Stimulated activated CD8-positive, alpha-beta memory T cell treated with anti-CD3 and anti-CD28 coated beads, Interleukin-15, amount 100 ng/mL, for 1 hour (primary cell): ENCODE data around the gene POU2F1.
"Not testable (repeated sequence)": the region's sequence is repeated elsewhere in the genome, so short reads cannot be mapped to it uniquely, and the experiment has no call there.

Source experiments
- DNase-seq: peaks from one replicate; pipeline ENCODE4 v3.0.0-alpha.2; 2020; ENCODE audit warnings: low read depth

The POU2F1 gene

DNA sequence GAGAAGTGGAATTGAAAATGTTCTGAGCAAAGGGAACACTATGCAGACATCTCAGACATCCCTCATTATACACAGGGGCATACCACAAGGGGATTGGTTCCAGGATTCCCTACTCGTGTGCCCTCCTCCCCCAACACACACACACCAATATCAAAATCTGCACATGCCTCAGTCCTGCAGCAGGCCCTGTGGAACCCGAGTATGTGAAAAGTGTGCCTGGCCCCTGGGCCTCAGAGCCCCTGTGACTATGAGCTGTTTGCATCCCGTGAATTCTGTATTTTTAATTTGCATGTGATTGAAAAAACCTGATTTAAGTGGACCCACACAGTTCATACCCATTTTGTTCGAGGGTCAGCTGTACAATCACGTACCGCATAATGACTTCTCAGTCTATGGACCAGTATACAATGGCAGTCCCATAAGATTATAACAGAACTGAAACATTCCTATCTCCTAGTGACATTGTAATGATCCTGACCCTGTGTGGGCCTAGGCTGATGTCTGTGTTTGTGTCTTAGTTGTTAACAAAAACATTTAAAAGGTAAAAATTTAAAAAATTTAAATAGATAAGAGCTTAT, 11.3 kb downstream of the POU2F1 start:
- DNase-seq, result no peak

DNA sequence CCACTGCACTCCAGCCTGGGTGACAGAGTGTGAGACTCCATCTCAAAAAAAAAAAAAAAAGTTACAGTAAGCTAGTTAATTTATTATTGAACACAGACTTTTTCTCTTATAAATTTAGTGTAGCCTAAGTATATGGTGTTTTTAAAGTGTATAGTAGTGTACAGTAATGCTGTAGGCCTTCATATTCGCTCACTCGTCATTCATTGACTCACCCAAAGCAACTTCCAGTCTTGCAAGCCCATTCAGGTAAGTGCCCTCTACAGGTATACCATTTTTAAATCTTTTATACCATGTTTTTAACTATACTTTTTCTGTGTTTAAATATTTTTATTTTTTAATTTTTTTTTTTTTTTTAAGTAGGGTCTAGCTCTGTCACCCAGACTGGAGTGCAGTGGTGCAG, 12.1 kb downstream of the POU2F1 start:
- DNase-seq, result no peak

DNA sequence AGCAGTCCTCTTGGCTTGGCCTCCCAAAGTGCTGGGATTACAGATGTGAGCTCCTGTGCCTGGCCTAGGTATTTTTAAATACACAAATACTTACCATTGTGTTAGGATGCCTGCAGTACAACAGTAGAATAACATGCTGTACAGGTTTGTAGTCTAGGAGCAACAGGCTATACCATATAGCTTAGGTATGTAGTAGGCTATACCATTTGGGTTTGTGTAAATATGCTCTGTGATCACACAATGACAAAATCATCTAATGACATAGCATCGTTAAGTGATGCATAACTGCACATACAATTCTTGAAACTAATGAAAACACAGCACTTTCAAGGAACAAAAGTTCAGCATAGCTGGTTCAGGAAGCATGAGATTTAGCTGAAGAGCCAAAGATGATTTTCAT, 12.7 kb downstream of the POU2F1 start:
- no peak for DNase-seq

DNA sequence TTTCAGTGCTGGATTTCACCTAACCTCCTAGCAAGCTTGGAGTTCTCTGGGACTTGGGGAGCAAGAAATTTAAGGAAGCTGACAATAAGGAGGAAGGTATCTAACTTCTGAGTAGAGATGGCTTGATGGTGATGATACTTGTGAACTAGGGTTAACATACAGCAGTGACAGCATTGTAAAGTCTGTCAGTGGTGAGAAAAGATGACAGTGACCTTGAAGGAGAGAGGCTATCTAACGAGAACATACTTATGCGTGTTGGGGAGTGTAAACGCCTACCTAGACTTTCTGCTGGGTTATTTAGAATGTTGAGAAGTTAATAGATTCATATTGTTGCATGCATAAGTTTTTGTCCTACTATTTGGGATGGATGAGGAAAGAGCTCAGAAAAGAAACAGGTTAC, 16.3 kb downstream of the POU2F1 start:
- no peak for DNase-seq

DNA sequence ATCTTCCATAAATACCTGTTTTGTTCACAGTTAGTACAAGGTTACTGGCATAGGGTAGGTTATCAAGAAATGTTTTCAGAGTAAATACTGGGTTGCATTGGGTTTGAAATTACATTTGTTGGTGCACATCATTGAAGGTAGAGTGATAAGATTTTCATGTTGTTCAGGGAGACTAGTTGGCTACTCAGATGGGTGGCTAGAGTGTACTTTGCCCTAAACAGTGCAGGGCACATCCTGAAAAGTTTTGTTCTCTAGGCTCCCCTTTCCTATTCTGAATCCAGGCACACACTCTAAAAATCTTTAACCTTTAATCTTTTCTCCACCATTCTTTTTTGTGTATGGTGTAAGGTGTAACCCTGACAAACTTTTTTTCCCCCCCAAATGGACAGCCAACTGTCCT, 18.0 kb downstream of the POU2F1 start:
- no peak for DNase-seq

DNA sequence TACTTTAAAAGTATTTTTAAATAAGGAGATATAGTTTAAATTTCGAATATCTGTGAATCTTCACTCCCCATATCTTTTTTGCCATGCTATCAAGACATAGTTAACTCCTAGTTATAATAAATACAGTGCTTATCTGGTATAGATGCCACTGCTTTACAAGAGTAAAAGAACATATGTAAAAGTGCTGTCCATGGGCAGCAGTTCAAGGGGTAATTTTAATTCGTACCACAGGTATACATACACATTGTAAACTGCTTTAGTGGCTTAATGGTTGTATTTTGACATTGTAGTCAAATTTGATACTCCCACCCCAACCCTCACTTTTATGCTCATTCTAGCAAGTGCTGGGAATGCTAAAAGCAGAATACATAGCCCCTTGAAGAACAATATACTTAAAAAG, 18.6 kb downstream of the POU2F1 start:
- DNase-seq, result no peak

DNA sequence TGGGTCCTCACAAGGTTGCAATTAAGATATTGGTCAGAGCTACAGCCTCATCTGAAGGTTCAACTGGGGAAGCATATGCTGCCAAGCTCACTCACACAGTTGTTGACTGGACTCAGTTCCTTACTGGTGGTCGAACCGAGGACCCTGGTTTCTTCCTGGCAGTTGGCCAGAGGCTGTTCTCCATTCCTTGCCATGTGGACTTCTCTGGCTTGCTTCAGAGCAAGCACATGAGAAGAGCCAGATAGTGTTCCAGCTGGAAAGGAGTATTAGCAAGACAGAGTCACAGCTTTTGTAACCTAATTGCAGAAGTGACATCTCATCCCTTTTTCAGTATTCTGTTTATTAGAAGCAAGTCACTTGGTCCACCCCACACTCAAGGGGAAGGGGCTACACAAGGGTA, 23.6 kb downstream of the POU2F1 start:
- no peak for DNase-seq

DNA sequence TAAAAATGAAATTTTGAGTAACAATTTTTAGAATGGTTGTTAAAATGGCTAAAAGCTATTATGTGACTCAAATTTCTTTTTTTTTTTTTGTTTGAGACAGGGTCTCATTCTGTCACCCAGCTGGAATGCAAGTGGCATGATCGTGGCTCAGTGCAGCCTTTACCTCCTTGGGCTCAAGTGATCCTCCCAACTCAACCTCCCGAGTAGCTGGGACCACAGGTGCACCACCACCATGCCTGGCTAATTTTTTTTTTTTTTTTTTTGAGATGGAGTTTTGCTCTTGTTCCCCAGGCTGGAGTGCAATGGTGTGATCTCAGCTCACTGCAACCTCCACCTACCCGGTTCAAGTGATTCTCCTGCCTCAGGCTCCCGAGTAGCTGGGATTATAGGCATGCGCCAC, 24.5 kb downstream of the POU2F1 start:
- not testable (repeated sequence) for DNase-seq

DNA sequence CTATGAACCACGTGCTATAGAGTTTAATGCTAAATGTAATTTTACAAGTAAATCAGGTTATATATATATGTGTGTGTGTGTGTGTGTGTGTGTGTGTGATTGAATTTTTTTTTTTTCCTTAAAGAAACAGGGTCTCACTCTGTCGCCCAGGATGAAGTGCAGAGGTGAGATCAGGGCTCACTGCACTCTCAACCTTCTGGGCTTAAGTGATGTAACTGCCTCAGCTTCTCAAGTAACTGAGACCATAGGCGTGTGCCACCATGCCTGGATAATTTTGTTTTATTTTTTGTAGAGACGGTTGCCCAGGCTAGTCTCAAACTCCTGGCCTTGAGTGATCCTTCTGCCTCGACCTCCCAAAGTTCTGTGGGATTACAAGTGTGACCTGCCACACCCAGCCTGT, 26.3 kb downstream of the POU2F1 start:
- DNase-seq, result no peak

DNA sequence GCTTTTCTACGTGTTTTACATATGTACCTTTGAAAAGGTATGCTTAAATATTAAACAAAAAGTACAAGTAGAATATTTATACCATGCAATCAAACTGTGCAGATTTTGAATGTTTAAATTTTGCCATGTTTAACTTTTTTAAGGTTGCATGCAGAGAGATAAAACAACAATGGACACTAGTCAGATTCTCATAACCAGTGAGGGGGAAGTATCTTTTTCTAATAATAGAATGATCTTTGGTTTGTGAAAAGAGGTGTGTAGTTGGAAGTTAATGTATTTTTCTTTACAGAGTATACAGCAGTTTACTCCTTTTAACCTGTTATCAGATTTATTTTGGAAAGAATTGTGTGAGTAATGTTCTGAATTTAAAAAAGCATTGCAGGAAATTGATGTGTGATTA, 27.1 kb downstream of the POU2F1 start:
- DNase-seq, result no peak

DNA sequence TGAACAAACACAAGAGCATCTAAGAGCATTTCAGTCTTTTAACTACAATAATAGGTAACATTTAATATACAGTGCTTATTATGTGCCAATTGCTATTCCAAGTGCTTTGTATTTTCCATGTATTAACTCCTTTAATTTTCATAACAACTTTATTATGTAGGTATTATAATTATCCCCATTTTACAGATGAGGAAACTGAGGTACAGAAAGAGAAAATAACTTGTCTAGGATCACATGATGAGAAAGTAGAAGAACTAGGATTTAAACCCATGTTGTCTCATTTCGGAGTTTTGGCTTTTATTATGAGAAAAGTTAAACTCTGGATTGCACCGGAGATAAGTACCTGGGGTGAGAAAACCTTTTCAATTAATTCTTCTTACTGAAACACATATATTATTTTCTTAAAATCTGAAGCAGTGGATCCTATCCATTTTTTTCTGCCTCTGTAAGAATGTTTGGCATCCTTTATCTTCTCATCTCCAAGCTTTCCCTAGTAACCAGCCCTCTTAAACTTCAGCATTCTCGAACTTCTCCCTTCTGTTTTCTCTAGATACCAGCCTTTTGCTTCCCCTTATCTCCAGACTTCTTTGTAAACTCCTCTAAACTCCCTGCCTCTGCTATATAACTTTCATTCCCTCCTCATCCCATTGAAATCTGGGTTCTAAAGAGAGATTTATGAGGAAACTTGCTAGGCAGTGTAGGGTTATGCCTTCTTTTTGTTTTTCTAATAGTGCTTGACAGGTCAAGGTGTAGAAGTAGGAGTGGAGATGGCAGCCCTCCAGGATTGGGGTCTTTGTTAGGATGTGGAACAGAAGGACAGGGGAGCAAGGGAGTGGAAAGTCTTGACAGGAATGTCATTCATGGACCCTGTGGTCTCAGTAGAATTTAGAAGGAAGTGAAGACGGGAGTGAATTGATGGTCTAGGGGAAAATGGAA, 28.3 kb downstream of the POU2F1 start:
- no peak for DNase-seq

DNA sequence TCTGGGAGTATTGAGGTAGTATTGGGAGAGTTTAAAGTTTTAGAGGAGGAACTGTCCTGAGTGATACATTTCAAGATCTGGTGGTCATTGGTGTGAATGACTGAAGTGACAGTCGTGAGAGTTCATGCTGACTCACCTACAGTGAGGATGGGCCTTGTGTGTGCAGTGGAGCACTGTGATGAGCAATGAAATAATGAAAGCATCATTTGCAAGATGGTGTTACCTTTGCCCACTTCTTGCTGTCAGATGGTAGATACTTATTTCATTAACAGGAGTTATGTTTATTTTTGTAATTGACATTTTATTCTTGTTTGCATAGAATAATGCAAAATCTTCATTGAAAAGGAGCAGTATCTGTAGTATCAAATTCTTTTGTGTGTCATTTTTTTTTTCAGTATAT, 29.0 kb downstream of the POU2F1 start:
- DNase-seq, result no peak

DNA sequence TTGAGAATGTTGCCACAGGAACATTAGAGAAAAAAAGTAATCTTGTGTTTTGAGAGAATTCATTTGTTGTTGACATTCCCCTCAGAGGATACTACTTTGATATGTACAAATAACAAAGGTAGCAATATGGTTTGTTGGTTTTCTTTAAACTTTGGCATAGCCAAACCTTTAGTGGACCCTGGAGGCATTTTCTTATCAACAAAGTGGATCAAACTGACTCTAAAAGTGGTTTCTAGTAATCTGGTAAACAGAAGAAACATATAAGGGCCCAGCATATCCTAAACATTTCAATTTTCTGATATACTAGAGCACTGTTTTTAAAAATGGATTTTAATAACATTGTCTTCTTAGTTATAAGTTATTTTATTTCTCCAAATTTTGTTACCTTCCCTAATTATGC, 29.8 kb downstream of the POU2F1 start:
- DNase-seq, result no peak

DNA sequence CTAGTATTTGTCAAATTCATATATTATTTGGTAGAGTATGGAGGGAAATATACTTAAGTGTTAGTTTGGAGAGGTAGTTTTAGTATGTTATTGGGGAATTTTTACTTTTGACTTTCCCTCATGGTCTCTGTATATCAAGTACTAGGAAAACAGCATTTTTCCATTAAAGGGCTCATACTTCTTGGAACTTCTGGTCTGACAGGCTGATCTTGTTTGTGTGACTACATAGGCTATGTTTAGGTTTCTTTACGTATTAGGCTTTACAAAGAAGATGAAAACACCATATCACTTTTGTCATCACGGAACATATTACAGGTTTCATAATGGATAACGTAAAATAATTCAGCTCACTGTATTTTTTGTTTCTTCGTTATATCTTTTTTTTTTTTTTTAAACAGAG, 30.8 kb downstream of the POU2F1 start:
- no peak for DNase-seq

DNA sequence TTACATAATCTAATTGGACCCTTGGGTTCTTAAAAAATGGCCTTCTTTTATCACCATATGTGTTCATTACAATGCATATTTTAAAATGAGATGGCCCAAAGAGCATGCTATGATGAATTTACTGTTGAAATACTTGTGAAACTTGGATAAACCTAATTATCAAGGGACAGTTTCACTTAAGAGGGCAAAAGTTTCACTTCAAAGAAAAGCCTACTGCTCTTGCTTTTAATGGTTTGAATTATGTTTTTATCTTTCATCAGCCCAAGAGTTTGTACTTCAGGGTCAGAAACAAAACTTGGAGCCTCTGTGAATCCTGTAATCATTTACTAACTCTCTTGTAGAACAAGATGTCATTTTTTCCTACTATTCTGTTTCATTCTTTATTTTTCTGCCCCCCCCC, 32.3 kb downstream of the POU2F1 start:
- no peak for DNase-seq

DNA sequence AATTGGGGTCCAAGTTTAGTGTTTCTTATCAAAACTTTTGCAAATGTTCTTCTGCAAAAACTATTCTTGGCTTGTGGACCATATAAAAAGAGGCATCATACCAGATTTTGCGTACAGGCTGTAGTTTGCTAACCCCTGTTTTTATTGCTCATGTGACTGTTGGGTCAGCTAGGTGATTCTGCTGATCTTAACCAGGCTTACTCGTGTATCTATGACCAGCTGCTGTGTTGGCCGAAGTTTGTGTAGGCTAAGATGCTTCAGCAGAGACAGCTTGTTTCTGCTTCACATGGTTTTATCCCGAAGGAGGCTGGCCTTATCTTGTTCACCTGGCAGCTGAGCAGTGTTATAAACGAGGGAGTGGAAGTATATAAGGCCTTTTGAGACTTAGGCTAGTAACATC, 38.2 kb downstream of the POU2F1 start:
- no peak for DNase-seq

DNA sequence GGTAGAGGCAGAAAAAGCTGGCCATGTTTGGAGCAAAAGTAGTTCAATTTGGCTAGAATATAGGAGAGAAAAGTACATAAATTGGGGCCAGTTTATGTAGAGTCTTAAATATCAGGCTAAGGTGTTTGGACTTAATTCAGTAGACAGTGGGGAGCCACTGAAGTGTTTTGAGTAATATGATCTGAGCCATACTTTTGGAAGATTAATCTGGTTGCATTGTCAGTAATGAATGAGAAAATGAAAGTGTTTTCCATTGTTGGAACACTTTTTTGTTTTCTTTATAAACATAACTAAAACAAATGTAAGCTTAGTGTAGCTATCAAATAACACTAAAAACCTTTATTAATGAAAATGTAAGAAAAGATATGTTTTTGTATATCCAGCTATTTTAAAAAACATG, 42.1 kb downstream of the POU2F1 start:
- DNase-seq, result no peak

DNA sequence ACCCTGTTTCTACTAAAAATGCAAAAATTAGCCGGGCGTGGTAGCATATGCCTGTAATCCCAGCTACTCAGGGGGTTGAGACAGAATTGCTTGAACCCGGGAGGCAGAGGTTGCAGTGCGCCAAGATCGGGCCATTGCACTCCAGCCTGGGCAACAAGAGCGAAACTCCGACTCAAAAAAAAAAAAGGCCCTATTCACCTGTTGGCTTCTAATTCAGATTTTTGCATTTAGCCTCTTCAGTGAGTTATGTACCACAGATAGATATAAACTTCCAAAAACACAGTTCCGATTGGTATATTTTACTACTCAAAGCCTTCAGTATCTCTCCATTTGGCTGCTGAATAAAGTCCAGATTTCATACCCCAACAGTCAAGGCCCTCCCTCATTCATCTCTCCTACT, 42.7 kb downstream of the POU2F1 start:
- DNase-seq, result no peak

DNA sequence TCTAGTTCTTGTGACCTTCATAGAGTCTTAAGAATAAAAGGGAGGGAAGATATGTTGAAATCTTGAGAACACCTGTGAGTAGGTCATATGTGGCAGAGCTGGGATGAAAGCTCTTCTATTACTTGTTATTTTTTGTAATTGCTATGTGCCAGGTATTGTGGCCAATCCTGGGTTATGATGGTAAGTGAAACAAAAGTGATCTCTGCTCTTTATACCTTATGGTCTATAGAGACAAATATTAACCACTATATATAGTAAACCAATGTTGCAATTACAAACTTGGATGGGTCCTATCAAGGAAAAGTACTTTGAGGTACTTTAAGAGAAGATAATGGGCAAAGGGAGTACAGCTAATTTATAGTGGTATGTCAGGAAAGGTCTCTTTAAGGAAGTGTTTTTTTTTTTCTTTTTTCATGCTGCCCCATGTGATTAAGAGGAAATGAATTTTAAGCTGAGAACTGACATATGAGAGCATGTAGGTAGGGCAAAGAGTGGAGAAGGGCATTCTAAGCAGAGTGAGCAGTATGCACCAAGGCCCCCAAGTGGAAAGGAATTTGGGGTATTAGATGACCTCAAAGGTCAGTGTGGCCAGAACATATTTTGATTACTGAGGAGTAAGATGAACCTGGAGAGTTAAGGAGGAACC, 43.3 kb downstream of the POU2F1 start:
- no peak for DNase-seq

DNA sequence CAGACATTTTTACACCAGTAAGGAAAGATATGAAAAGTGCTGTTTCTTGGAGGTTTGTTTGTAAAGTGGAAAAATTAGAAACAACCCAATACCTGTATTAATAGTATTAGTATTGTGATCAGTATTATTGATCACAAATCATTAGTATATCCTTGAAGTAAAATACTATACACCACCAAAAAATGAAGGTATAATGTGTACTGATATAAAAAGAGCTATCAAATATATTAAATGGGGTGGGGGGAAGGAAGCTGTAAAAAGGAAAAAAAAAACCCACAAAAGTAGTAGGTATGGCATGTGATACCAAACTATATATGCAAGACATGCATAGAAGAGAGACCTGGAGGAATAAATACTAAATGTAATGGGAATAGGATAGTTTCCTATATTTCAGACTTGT, 46.3 kb downstream of the POU2F1 start:
- no peak for DNase-seq

DNA sequence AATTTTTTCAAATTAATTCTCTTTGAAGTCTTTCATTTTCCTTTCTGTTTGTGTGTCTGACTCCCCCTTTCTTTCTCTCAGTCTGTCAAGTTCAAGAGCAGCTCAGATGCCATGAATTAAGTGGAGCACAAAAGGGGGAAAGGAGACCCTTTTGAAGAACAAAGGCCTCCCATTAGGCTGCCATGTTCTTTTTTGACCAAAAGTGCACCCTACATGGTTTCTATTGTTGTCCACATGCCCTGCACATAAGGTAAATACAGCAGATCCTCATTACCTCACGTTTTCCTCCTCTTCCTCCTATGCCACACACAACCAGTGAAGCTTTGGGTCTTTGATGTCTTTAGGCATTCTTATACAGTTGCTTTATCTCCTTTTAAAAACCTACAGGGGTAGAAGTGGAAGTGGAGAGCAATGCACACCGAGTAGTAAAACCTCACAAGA, 47.7 kb downstream of the POU2F1 start:
- DNase-seq, result no peak

DNA sequence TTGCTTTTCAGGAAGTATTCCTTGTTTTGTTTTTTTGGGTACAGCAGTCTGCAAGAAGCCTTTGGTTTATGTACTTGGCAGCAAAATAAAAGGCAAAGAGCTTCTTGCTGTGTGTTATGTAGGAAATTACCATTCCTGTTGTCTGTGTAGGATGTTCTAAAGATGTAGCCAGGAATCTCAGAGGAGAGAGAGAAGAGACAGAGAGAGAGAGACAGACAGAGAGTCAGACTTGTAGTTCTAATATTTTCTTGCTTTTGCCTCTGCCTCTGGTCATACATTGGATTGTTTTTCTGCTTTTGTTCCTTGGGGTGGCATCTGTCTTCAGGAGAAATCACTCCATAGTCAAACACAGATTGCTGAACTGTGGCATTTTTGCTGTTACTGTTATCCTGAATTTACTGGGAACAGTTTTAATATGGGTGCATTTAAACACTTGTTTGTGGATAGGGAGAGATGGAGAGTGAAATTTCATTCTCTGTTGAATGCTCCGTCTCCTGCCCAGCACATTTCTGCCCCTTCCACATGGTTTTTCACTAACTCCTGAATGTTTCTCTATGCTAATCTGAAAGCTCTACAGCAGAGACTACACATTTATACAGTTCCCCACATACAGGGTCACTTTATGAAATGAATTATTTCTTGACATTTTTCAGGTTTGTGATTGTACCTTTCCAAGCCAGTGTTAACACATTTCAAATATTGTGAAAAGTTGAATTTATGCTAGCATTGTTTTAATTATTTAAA, 49.8 kb downstream of the POU2F1 start:
- DNase-seq, result no peak
